GM18508 (cell line): Measurements from ENCODE around the gene LRTM1.

Experiments
- ATAC-seq: cut with Tn5 transposase; IDR thresholded peaks from one replicate; pipeline ENCODE4 v1.9.1; 2021; ENCODE audit warnings: moderate number of reproducible peaks; ENCODE audit not compliant: insufficient read depth, unreplicated experiment

The LRTM1 gene

GRCh38 chr3:54899273-54899672, 28.6 kb downstream of the LRTM1 start:
- no peak for ATAC-seq

GRCh38 chr3:54897028-54897711, 30.7 kb downstream of the LRTM1 start:
- no peak for ATAC-seq

- no peak for ATAC-seq
Measured at GRCh38 chr3:54895613-54896012, 32.2 kb downstream of the LRTM1 start.

GRCh38 chr3:54892168-54892567, 35.7 kb downstream of the LRTM1 start:
- ATAC-seq, result no peak

- no peak for ATAC-seq
Measured at GRCh38 chr3:54891540-54891897, 36.3 kb downstream of the LRTM1 start.

- ATAC-seq, result no peak
Measured at GRCh38 chr3:54889731-54890130, 38.1 kb downstream of the LRTM1 start.

GRCh38 chr3:54888873-54889272, 39.0 kb downstream of the LRTM1 start:
- ATAC-seq, result no peak

- ATAC-seq, result no peak
Measured at GRCh38 chr3:54888162-54888561, 39.7 kb downstream of the LRTM1 start.

- no peak for ATAC-seq
Measured at GRCh38 chr3:54882129-54882833, 45.6 kb downstream of the LRTM1 start.

- no peak for ATAC-seq
Measured at GRCh38 chr3:54878145-54878544, 49.7 kb downstream of the LRTM1 start.

- no peak for ATAC-seq
Measured at GRCh38 chr3:54877730-54878129, 50.1 kb downstream of the LRTM1 start.

GRCh38 chr3:54876694-54877093, 51.2 kb downstream of the LRTM1 start:
- ATAC-seq, result no peak

GRCh38 chr3:54875596-54876268, 52.1 kb downstream of the LRTM1 start:
- ATAC-seq, result no peak

- ATAC-seq, result no peak
Measured at GRCh38 chr3:54874816-54875556, 52.9 kb downstream of the LRTM1 start.

- ATAC-seq, result no peak
Measured at GRCh38 chr3:54873059-54874010, 54.5 kb downstream of the LRTM1 start.

- no peak for ATAC-seq
Measured at GRCh38 chr3:54871867-54872266, 56.0 kb downstream of the LRTM1 start.

GRCh38 chr3:54870423-54870822, 57.4 kb downstream of the LRTM1 start:
- no peak for ATAC-seq
